HG02571 (cell line): ENCODE results near the gene TKFC.

Experiments
- ATAC-seq: cut with Tn5 transposase; IDR thresholded peaks from one replicate; pipeline ENCODE4 v1.9.1; 2021; ENCODE audit warnings: mild to moderate bottlenecking, moderate library complexity; ENCODE audit not compliant: unreplicated experiment

The TKFC gene

GRCh38 chr11:61343792-61344745 lies 11.0 kb downstream of the TKFC start:
- ATAC-seq: no peak

- ATAC-seq: no peak
Observed at GRCh38 chr11:61345170-61345610, 12.2 kb downstream of the TKFC start.

GRCh38 chr11:61345954-61346843 lies 13.2 kb downstream of the TKFC start:
- no peak for ATAC-seq

GRCh38 chr11:61347916-61348461 lies 15.0 kb downstream of the TKFC start:
- ATAC-seq: no peak

GRCh38 chr11:61349189-61349751 lies 16.2 kb downstream of the TKFC start:
- no peak for ATAC-seq

GRCh38 chr11:61349916-61350315 lies 16.9 kb downstream of the TKFC start:
- no peak for ATAC-seq

- no peak for ATAC-seq
Observed at GRCh38 chr11:61350336-61350735, 17.3 kb downstream of the TKFC start.

GRCh38 chr11:61350803-61351202 lies 17.8 kb downstream of the TKFC start:
- ATAC-seq: no peak

- ATAC-seq: no peak
Observed at GRCh38 chr11:61352038-61352437, 19.0 kb downstream of the TKFC start.

GRCh38 chr11:61353131-61354067 lies 20.4 kb downstream of the TKFC start:
- no peak for ATAC-seq

GRCh38 chr11:61354208-61354607 lies 21.2 kb downstream of the TKFC start:
- no peak for ATAC-seq

GRCh38 chr11:61356706-61357105 lies 23.7 kb downstream of the TKFC start:
- ATAC-seq: no peak

- peak; percentile 34 for ATAC-seq
Observed at GRCh38 chr11:61357233-61357893, 24.3 kb downstream of the TKFC start.

- no peak for ATAC-seq
Observed at GRCh38 chr11:61357894-61358239, 24.8 kb downstream of the TKFC start.

GRCh38 chr11:61358566-61358965 lies 25.5 kb downstream of the TKFC start:
- ATAC-seq: no peak

GRCh38 chr11:61359516-61359915 lies 26.5 kb downstream of the TKFC start:
- ATAC-seq: no peak

- ATAC-seq: no peak
Observed at GRCh38 chr11:61361237-61361740, 28.3 kb downstream of the TKFC start.

- ATAC-seq: peak; percentile 81
Observed at GRCh38 chr11:61361741-61362541, 28.9 kb downstream of the TKFC start, which contains the start of the genes CYB561A3 and TMEM138. Gene CYB561A3, minus strand, starts transcription at chr11:61361882. Its CDS starts 5,169 bp downstream, at chr11:61356713. Gene TMEM138, plus strand, starts transcription at chr11:61362374. Its CDS starts 2,017 bp downstream, at chr11:61364391.
